ENCODE results near the gene HLA-DOA.

DNA sequence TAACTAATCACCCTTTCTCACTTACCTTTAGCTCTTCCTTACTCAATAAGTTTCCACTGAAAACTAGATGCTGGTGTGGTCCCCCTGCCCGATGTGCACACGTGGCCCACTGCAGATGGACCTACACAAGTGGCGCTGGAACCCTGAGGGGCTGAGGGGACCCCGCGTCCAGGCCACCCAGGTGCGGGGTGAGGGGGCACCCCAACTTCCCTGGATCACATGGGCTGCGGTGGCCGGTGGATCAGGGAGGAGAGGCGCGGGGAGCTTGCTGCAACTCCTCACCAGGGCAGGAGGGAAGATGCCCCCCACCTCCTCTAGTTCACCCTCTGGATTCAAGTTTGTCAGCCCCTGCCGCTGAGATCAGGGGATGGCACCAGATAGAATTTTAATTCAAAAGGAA, 12.5 kb upstream of the HLA-DOA start:
- TF ChIP-seq, protein P1, sequence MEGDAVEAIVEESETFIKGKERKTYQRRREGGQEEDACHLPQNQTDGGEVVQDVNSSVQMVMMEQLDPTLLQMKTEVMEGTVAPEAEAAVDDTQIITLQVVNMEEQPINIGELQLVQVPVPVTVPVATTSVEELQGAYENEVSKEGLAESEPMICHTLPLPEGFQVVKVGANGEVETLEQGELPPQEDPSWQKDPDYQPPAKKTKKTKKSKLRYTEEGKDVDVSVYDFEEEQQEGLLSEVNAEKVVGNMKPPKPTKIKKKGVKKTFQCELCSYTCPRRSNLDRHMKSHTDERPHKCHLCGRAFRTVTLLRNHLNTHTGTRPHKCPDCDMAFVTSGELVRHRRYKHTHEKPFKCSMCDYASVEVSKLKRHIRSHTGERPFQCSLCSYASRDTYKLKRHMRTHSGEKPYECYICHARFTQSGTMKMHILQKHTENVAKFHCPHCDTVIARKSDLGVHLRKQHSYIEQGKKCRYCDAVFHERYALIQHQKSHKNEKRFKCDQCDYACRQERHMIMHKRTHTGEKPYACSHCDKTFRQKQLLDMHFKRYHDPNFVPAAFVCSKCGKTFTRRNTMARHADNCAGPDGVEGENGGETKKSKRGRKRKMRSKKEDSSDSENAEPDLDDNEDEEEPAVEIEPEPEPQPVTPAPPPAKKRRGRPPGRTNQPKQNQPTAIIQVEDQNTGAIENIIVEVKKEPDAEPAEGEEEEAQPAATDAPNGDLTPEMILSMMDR (IDR thresholded peaks at IDR 0.05) = no peak
- TF ChIP-seq POLR2A (IDR thresholded peaks at IDR 0.05) = no peak

Data from ovary (tissue), 3 donors.